ENCODE data around the gene SCGB1D2.

- no peak for TF ChIP-seq SMC3 (IDR thresholded peaks at IDR 0.05; ENCODE audit: low read depth, low read length)
- no peak for TF ChIP-seq CTCF (conservative IDR thresholded peaks at IDR 0.05; ENCODE audit: low read depth, low read length)
- TF ChIP-seq MAFK (IDR thresholded peaks at IDR 0.05; ENCODE audit: low read depth, low read length): no peak
- TF ChIP-seq POLR2A (IDR thresholded peaks at IDR 0.05; ENCODE audit: low read depth, low read length): no peak
- TF ChIP-seq NFE2L2 (IDR thresholded peaks at IDR 0.05; ENCODE audit: low read depth, low read length): no peak
- no peak for TF ChIP-seq CEBPB (IDR thresholded peaks at IDR 0.05; ENCODE audit: low read depth, low read length)
- TF ChIP-seq RFX5 (IDR thresholded peaks at IDR 0.05; ENCODE audit: low read depth, low read length): no peak
- TF ChIP-seq USF2 (IDR thresholded peaks at IDR 0.05; ENCODE audit: low read depth, low read length): no peak
- no peak for TF ChIP-seq MAZ (IDR thresholded peaks at IDR 0.05; ENCODE audit: borderline replicate concordance, low read depth, low read length)
- no peak for TF ChIP-seq RAD21 (IDR thresholded peaks at IDR 0.05; ENCODE audit: low read length)
- TF ChIP-seq RCOR1 (IDR thresholded peaks at IDR 0.05; ENCODE audit: insufficient replicate concordance, low read length): no peak
- no peak for TF ChIP-seq ELK1 (IDR thresholded peaks at IDR 0.05; ENCODE audit: borderline replicate concordance, low read depth, low read length)
- no peak for TF ChIP-seq MXI1 (IDR thresholded peaks at IDR 0.05; ENCODE audit: borderline replicate concordance, low read depth, low read length)
Measured at GRCh38 chr11:62223095-62223494, 18.9 kb upstream of the SCGB1D2 start.

Data from IMR-90 (cell line).